HG03575 (cell line): ENCODE data around the gene B3GNT9.

Source experiments
- ATAC-seq: cut with Tn5 transposase; IDR thresholded peaks from one replicate; pipeline ENCODE4 v1.9.1; 2021; ENCODE audit not compliant: unreplicated experiment, insufficient number of reproducible peaks, low FRiP score; ENCODE audit errors: extremely low read depth

Gene B3GNT9

GRCh38 chr16:67101311-67102082 lies 49.3 kb downstream of the B3GNT9 start:
- ATAC-seq, result no peak

GRCh38 chr16:67100569-67101310 lies 50.1 kb downstream of the B3GNT9 start:
- ATAC-seq, result no peak

- ATAC-seq, result no peak
Measured at GRCh38 chr16:67098599-67098998, 52.2 kb downstream of the B3GNT9 start.
